Stimulated activated CD4-positive, alpha-beta T cell treated with anti-CD3 and anti-CD28 coated beads, Interleukin-1b, Interleukin-23, amount 100 ng/mL, for 1 hour (primary cell): ENCODE measurements around the gene TMEM208.

Experiments
- DNase-seq, 2 donors: peaks; one replicate each; pipeline ENCODE4 v3.0.0-alpha.2; 2020; ENCODE audit warnings: low read depth in 2 of 2

Gene TMEM208

GRCh38 chr16:67226804-67227566, at the start of gene TMEM208:
TSS of gene TMEM208 (plus strand) at chr16:67227130. CDS start at chr16:67227219, 89 bp downstream.
- DNase-seq = peak; percentile 92 to 97

DNA sequence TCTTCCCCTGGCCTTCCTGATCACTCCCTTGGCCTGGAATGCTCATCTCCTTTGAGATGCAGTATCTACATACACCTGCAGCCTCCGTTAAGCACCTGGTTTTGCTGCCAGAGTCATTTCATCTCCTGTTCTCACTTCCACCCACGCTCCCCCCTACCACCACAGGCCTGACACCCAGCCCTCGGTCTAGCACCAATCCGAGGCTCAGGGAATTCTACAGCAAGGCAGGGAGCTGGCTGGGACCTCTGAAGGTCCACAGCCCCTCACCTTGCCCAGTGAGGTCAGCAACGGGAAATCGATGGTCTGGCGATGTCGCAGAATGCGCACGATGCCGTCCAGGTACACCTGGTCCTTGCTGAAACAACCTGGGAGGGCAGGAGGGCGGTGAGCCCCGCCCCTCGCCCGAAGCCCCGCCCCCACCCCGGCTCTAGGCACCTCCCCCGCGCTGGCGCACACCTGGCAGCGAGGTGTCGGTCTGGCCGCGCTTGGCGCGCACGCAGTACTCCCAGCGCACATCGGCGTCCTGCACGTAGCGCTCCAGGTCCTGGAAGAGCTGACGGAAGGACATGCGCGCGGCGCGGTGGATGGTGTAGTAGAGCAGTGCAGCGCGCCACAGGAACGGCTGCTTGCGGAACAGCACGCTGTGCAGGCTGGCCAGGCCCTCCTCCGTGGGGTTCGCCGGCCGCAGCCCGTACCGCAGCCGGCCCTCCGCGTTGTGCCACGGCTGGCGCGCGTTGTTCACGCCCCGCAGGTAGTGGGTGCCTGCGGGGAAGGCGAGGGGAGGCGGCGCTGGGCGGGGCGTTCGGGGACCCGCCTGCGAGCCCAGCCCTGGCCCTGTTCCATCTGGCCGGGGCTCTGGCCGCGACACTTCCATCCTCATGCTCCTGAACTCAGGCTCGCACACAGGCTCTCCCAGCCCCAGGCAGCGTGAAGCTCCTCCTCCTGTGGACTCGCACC, 48.9 kb upstream of the TMEM208 start:
- DNase-seq = no peak

- no peak for DNase-seq
Measured at GRCh38 chr16:67179421-67180080, 47.4 kb upstream of the TMEM208 start.

DNA sequence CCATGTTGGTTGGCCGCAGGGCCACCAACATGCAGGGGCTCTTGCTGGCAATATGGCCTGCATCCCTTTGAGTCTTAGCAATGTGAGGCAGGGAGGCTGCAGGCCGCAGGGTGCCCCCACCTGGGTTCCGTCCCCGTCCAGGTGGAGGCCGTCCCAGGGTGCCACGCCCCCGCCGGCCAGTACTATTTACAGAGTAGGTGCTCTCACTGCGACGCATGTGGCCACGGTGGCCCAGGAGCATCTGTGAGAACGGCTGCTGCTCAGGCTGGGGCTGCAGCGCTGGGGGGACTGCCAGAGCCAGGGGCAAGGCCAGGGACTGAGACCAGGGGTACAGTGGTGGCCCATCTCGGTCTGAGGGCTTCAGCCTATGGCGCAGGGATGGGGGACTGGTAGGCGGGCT, 46.8 kb upstream of the TMEM208 start:
- no peak for DNase-seq

DNA sequence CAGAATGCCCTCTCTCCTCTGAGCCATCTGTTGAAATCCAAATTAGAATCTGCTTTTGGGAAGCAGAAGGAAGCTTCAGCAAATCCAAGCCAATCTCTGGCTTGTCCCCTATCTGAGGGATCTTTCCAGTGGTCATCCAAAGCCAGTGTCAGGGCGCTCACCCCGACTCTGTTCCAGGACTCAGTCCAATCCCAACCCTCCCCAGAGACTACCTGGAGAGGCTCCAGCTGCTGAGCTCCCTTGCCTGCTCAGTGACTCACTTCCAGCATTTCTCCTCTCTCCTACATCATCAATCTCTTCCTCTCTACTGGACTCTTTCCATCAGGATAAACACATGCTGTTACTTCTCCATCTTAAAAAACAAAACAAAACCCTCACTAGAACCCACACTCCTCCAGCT, 45.6 kb upstream of the TMEM208 start:
- no peak for DNase-seq

DNA sequence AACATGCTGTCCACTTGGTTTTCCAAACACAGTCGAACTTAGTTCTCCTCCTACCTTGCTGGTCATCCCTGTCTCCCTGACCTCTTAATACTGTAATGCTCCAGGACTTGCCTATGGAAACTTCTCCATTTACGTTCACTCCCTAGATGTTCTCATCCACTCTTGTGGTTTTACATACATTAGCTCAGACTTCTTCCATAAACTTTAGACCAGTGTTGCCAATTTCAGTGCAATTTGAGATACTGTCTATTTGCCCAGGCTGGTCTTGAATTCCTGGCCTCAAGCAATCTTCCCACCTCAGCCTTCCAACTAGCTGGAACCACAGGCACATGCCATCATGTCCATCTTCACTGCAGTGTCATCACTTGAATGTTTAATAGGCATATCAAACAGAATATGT, 44.6 kb upstream of the TMEM208 start:
- no peak for DNase-seq

DNA sequence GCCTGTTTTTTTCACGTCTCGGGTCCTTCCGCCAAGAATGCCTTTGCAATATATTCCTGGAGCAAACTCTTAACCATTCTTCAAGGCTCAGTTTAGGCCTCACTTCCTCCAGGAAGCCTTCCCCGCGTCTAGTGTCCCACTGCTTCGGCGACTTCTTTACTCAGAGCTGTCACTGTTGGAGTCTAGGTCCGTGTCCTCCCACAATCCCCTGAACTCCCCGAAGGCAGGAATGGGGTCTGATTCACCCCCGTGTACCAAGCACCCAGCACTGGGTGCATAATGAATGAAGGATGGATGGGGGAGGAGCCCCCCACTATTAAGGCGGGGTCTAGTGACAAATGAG, 43.7 kb upstream of the TMEM208 start:
- DNase-seq = no peak

DNA sequence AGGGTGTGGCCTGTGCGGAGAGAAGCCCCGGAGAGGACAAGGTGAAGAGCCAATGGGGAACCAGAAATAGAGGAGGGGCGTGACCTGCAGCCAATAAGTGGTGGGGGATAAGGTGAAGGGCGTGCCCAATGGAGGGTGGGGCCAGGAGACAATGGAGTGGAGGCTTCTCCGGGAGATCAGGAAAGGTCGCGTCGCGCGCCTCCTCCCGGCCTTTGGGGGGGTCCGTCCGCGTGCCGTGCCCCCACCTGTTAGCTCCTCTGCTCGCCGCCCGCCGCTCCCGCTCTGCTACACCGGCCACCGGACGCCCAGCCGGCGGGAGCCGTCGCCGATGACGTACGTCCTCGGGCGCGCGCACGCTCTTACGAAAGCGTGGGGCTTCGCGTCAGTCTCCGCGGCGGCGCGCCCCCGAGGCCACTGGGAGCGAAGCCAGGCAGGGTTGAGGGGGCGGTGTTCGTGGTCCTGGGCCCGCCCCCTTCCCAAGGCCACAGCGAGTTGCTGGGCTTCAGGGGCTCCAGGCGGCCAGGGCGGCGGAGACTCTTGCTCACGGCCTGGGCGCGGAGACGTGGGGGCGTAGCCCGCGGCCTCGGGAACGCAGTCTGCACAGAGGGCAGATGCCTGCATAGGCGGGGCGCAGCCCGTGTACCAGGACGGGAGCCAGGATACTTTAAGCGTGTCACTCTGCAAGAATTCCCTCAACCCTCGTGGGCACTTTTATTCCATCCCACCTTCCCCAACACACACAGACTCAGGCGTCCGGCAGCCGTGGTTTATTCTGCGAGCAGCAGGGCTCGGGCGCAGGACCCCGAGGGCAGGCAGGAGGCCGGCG, 43.1 kb upstream of the TMEM208 start, which contains the start of gene MATCAP1:
MATCAP1 (minus strand) TSS at position 337 of the 826 bp plus-strand sequence. CDS start 3,353 bp downstream, outside the sequence.
- peak; percentile 78 to 81 for DNase-seq

DNA sequence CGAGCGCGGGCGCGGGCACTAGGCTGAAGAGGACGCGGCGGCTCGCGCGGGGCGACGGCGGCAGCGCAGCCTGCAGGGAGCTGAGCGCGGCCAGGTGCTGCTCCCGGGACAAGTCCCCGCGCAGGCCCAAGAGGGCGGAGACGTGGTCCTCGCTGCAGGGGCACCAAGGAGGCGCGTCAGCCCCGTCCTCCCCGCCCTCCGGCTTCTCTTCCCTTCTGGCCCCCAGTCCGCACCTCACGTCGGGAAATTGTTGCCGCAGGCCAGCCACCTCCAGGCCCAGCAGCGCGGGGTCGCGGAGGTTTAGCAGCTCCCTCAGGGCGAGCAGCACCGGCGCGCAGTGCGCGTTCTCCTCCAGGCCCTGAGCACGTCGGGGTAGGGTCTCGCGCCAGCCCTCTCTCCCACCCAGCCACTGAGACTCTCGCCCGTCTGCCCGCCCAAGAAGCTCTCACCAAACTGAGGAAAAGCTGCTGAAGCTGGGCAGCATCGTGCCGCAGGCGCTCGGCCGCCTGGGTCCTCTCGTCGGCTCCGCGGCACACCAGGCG, 42.4 kb upstream of the TMEM208 start:
- no peak for DNase-seq

GRCh38 chr16:67184995-67185650, 41.8 kb upstream of the TMEM208 start:
- DNase-seq = peak; percentile 63 to 73

DNA sequence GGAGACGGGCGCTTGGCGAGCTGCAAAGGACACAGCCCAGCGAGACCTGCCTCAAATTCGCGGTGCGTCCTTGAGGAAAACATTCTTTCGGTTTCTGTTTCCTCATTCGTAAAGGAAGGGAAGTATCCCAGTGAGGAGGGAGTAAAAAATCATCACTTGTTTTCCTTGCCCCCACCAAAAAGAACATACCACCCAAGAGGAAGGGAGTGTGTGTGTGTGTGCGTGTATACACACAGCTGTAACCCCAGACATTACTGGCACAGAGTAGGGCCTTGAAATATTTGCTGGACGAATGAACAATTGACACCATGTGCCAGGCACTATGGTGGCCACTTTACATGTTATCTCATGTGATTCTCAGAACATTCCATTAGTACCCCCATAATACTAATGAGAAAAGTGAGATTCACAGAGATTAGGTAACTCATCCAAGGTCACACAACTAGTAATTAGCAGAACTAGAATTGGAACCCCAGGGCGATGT, 41.2 kb upstream of the TMEM208 start:
- DNase-seq = no peak

DNA sequence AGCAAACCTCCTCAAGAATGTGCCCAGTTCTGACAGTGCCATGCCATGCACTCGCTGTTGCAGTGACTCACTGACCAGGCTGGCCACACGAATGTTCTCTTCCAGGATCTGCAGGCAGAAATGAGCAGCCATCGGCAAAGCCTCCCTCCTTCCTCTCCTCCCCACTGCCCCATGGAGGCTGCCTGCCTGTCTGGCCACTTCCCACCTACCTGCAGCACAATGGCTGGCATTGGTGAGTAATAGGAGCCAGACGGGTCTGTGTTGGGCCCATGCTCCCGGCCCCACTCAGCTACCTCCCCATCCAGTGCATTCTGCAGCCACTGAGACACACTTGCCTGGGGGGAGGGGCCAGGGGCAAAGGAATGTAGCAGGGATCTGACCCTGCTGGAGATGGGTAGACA, 40.4 kb upstream of the TMEM208 start:
- no peak for DNase-seq

GRCh38 chr16:67187175-67187890, 39.6 kb upstream of the TMEM208 start:
- no peak for DNase-seq

DNA sequence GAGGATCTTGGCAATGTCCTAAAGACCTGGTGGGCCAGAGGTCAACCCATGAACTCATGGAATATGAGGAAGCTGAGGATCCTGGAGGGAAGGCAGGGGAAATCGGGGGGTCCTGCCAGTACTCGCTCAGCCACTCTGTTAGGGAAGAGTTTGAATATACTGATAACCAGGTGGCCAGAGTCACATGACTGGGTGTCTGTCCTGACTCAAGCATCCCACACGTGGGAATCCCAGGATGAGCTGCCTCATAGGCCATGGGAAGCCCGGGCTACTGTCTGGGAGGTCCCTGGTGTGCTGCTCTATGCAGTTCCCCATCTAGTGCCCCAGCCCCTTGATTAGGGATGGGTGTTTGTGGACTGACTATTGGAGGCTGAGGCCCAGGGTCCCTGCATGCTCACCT, 38.6 kb upstream of the TMEM208 start:
- DNase-seq = no peak

GRCh38 chr16:67188798-67189197, 38.1 kb upstream of the TMEM208 start:
- DNase-seq = no peak

- no peak for DNase-seq
Measured at GRCh38 chr16:67190041-67190440, 36.9 kb upstream of the TMEM208 start, which contains the start of gene EXOC3L1. TSS of gene EXOC3L1 (minus strand) at chr16:67190136. CDS start at chr16:67189676, 460 bp downstream.

GRCh38 chr16:67190448-67191399, 36.2 kb upstream of the TMEM208 start:
- DNase-seq = no peak

- DNase-seq = no peak
Measured at GRCh38 chr16:67191411-67191994, 35.4 kb upstream of the TMEM208 start.
